ENCODE measurements around the gene DNAJB2. TPM values are rescaled to one million over a fixed set of nuclear protein-coding genes. Genes with fewer than 3 reads are reported as not detected.

Gene DNAJB2
- total and polyA plus RNA-seq, 4 donors, result 7.4 to 71.8 (median 27.0) TPM

GRCh38 chr2:219332542-219332941, 53.4 kb downstream of the DNAJB2 start, which contains the start of gene RESP18:
Gene RESP18, minus strand, starts transcription at chr2:219332744.
- Histone ChIP-seq H3K9ac (ENCODE audit: low read depth in 1 of 2, low read length in 2 of 2) (no peak within 1 kb of the TSS), H3K4me3 (ENCODE audit: low read depth in 1 of 3, low read length in 3 of 3) (no peak within 1 kb of the TSS), H3K36me3 (ENCODE audit: control insufficient read depth in 4 of 4, insufficient read depth in 3 of 4, low read depth in 1 of 4, low read length in 3 of 4) (no peaks in the 10 kb centered on the region), H3K9me3 (ENCODE audit: control insufficient read depth in 4 of 4, low read length in 3 of 4) (peaks cover 0 to 11% (median 2%) of the 10 kb centered on the region in 4 donors), H3K4me1 (ENCODE audit: control insufficient read depth in 4 of 4, insufficient read depth in 4 of 4, low read length in 3 of 4) (no peaks in the 10 kb centered on the region), H3K27ac (ENCODE audit: low read depth in 1 of 2, low read length in 2 of 2) (no peak within 1 kb of the TSS), H3K27me3 (ENCODE audit: control insufficient read depth in 4 of 4, insufficient read depth in 4 of 4, low read length in 3 of 4) (peaks cover 2 to 12% (median 6%) of the 10 kb centered on the region in 4 donors)
- peak; percentile 9 for DNase-seq (ENCODE audit: low spot score)
- 12% methylated on average over 24 of the region's 24 CpGs for WGBS
- no peak for TF ChIP-seq RXRA (IDR thresholded peaks at IDR 0.05)
- TF ChIP-seq GABPA (IDR thresholded peaks at IDR 0.05 in 1 of 2, conservative IDR thresholded peaks at IDR 0.05 in 1 of 2), result no peak
- TF ChIP-seq, protein P1, sequence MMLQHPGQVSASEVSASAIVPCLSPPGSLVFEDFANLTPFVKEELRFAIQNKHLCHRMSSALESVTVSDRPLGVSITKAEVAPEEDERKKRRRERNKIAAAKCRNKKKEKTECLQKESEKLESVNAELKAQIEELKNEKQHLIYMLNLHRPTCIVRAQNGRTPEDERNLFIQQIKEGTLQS (IDR thresholded peaks at IDR 0.05), result no peak
- no peak for TF ChIP-seq FOXA2 (IDR thresholded peaks at IDR 0.05)
- no peak for TF ChIP-seq ZBTB33 (IDR thresholded peaks at IDR 0.05)
- TF ChIP-seq NR2F2 (IDR thresholded peaks at IDR 0.05), result no peak

GRCh38 chr2:219334076-219334475, 54.9 kb downstream of the DNAJB2 start:
- no peak overlapping the region for H3K4me3 ChIP-seq (ENCODE audit: low read depth in 1 of 3, low read length in 3 of 3)
- peaks cover 0 to 11% (median 2%) of the 10 kb centered on the region in 4 donors for H3K9me3 ChIP-seq (ENCODE audit: control insufficient read depth in 4 of 4, low read length in 3 of 4)
- H3K9ac ChIP-seq (ENCODE audit: low read depth in 1 of 2, low read length in 2 of 2), result no peak overlapping the region
- TF ChIP-seq FOXA2 (IDR thresholded peaks at IDR 0.05) (no peak), SP1 (IDR thresholded peaks at IDR 0.05) (no peak), RXRA (IDR thresholded peaks at IDR 0.05) (no peak), FOXA1 (IDR thresholded peaks at IDR 0.05) (no peak), TAF1 (conservative IDR thresholded peaks at IDR 0.05) (no peak), MAX (IDR thresholded peaks at IDR 0.05) (no peak), YY1 (IDR thresholded peaks at IDR 0.05) (no peak)
- TF ChIP-seq, protein P1 (IDR thresholded peaks at IDR 0.05), result no peak
- TF ChIP-seq, protein P2, sequence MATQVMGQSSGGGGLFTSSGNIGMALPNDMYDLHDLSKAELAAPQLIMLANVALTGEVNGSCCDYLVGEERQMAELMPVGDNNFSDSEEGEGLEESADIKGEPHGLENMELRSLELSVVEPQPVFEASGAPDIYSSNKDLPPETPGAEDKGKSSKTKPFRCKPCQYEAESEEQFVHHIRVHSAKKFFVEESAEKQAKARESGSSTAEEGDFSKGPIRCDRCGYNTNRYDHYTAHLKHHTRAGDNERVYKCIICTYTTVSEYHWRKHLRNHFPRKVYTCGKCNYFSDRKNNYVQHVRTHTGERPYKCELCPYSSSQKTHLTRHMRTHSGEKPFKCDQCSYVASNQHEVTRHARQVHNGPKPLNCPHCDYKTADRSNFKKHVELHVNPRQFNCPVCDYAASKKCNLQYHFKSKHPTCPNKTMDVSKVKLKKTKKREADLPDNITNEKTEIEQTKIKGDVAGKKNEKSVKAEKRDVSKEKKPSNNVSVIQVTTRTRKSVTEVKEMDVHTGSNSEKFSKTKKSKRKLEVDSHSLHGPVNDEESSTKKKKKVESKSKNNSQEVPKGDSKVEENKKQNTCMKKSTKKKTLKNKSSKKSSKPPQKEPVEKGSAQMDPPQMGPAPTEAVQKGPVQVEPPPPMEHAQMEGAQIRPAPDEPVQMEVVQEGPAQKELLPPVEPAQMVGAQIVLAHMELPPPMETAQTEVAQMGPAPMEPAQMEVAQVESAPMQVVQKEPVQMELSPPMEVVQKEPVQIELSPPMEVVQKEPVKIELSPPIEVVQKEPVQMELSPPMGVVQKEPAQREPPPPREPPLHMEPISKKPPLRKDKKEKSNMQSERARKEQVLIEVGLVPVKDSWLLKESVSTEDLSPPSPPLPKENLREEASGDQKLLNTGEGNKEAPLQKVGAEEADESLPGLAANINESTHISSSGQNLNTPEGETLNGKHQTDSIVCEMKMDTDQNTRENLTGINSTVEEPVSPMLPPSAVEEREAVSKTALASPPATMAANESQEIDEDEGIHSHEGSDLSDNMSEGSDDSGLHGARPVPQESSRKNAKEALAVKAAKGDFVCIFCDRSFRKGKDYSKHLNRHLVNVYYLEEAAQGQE (IDR thresholded peaks at IDR 0.05), result no peak
- H3K4me1 ChIP-seq (ENCODE audit: control insufficient read depth in 4 of 4, insufficient read depth in 4 of 4, low read length in 3 of 4), result no peaks in the 10 kb centered on the region
- no peak for DNase-seq (ENCODE audit: low spot score)
- no peak overlapping the region for H3K27ac ChIP-seq (ENCODE audit: low read depth in 1 of 2, low read length in 2 of 2)
- WGBS, result 73% methylated on average over 2 of the region's 2 CpGs
- H3K36me3 ChIP-seq (ENCODE audit: control insufficient read depth in 4 of 4, insufficient read depth in 3 of 4, low read depth in 1 of 4, low read length in 3 of 4), result no peaks in the 10 kb centered on the region
- H3K27me3 ChIP-seq (ENCODE audit: control insufficient read depth in 4 of 4, insufficient read depth in 4 of 4, low read length in 3 of 4), result peaks cover 2 to 12% (median 6%) of the 10 kb centered on the region in 4 donors
